EH (cell line): ENCODE measurements around the gene ADGRL2.

Experiments
- DNase-seq: peaks from one replicate; pipeline ENCODE4 v3.0.0-alpha.2; 2015; ENCODE audit warnings: low read depth

The ADGRL2 gene

DNA sequence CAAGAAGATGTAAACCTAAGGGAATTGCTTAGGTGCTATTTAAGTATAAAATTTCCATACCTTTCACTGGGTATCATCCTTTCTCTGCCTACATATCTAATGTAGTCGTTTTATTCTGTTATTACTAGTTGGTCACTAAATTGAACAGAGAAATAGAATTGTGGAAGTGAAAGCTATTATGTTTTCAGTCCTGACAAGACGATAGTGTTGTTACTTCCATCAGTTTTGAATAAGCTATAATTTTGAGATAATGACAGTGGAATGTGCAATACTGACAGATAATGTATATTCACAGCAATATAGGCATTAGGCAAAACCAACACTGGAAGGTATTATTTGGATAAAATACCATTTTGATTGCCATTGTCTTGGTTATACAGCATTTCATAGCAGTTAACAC is 181.8 kb downstream of the ADGRL2 start:
- no peak for DNase-seq

GRCh38 chr1:81989524-81989923 is 188.8 kb downstream of the ADGRL2 start:
- DNase-seq = no peak

DNA sequence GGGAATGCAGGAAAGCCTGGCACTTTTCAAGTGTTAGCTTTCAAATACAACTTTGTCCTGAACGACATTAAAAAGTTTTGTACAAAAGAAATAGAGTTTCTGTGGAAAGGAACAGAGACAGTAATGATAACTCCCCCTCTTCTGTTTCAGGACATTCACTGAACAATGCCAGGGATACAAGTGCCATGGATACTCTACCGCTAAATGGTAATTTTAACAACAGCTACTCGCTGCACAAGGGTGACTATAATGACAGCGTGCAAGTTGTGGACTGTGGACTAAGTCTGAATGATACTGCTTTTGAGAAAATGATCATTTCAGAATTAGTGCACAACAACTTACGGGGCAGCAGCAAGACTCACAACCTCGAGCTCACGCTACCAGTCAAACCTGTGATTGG is 189.5 kb downstream of the ADGRL2 start:
- no peak for DNase-seq

- DNase-seq = no peak
Measured at GRCh38 chr1:81998165-81998564, 197.4 kb downstream of the ADGRL2 start.

DNA sequence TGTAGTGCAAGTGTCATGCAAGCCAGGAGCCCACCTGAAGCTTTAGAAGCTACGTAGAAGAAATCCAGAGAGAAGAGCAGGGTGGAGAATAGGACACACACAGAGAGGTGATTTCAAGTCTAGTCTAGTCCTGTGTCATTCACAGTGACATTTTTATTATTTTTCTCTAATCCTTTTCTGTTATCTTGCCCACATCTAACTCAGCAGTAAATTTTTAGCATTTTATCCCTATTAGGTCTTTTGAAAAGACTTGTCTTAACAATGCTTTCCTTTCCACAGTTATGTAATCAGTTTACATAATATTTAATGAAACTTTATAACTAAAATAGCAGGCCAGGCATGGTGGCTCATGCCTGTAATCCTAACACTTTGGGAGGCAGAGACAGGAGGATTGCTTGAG is 198.6 kb downstream of the ADGRL2 start:
- DNase-seq = no peak

GRCh38 chr1:82000221-82000620 is 199.5 kb downstream of the ADGRL2 start:
- no peak for DNase-seq

- DNase-seq = no peak
Measured at GRCh38 chr1:82001345-82001744, 200.6 kb downstream of the ADGRL2 start.

DNA sequence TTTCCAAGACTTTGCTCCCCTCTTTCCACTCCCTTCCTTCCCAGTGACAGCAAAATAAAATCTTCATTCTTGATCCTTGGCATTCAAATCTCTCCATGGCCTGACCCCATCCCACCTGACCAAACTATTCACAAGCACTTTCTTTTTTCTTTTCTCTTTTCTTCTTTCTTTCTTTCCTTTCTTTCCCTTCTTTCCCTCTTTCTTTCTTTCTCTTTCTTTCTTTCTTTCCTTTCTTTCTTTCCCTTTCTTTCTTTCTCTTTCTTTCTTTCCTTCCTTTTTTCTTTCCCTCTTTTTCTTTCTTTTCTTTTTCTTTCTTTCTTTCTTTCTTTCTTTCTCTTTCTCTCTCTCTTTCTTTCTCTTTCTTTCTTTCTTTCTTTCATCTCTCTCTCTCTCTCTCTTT is 207.1 kb downstream of the ADGRL2 start:
- DNase-seq = no peak

DNA sequence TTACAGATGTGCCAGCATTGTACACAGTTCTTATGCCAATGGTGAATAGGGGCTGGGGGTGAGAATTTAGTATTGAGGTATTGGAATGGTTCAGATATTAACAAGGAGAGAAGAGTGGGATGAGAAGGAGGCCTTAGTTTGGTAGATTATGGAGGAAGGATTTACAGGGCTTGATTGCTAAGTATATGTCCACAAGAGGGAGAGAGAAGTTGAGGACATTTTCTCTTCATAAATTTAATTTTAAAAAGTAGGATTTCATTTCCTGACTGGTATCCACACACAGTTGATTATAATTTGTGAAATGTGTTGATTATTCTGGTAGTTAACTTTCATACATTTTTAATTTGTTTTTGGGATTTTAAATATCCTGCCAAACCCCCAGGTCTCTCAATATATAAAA is 213.0 kb downstream of the ADGRL2 start:
- DNase-seq = no peak

GRCh38 chr1:82015444-82015843 is 214.7 kb downstream of the ADGRL2 start:
- DNase-seq = no peak

GRCh38 chr1:82018319-82018718 is 217.6 kb downstream of the ADGRL2 start:
- no peak for DNase-seq

DNA sequence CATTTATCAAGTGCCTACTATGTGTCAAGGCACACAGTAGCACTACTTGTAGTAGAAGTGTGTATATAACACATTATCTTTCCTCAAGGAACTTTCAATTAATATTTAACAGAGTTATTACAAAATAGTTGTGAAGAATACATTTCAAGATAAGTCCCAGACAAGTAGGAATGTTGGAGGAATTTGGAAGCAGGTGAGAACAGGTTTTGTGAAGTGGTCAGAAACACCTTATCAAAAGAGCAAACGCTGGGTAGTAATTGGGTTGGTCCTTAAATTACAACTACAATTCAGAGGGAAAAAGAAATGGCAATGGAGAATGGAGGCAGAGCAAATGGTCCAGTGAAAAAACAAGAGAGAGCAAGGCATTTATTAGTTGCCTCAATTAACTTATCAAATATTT is 218.8 kb downstream of the ADGRL2 start:
- DNase-seq = no peak

- no peak for DNase-seq
Measured at GRCh38 chr1:82030830-82031229, 230.1 kb downstream of the ADGRL2 start.

- DNase-seq = no peak
Measured at GRCh38 chr1:82032068-82032467, 231.3 kb downstream of the ADGRL2 start.

DNA sequence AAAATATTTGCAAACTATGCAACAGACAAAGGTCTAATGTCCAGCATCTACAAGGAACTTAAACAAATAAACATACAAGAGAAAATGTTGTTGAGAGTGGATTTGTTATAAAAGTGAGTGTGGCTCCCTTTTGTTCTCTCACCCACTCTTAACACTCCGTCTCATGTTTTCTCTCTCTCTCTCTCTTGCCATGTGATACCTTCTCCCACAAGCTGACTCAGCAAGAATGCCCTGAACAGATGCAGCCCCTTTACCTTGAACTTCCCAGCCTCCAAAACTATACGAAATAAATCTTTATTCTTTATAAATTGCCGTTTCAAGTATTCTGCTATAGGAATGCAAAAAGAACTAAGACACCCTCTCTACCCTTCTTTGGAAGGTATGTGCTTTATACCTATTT is 234.1 kb downstream of the ADGRL2 start:
- DNase-seq = no peak
